T-helper 2 cell (primary cell): Measurements from ENCODE around the gene ATRX.
"Not testable (repeated sequence)": the region's sequence is repeated elsewhere in the genome, so short reads cannot be mapped to it uniquely, and the experiment has no call there.

Experiments
- DNase-seq, 5 experiments: peaks; one replicate each; pipeline versions ENCODE4 v3.0.0 to v3.0.0-alpha.2; 2012 to 2022

ATRX gene

DNA sequence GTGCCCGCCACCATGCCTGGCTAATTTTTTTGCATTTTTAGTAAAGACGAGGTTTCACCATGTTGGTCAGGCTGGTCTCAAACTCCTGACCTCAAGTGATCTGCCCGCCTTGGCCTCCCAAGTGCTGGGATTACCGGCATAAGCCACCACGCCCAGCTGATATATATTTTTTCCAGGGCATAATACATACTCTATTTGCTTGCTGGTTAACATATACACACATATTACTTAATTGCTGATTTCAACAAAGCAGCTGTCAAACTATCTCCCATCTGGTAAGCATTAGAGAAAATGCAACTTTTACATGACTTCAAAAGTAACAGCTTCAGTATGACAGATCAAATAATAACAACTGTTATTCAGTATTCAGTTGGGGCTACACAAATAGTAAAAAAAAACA is 164.6 kb downstream of the ATRX start:
- not testable (repeated sequence) for DNase-seq

- DNase-seq: no peak
These were observed 168.8 kb downstream of the ATRX start for GRCh38 chrX:77617206-77617605.

GRCh38 chrX:77603635-77604336 is 182.2 kb downstream of the ATRX start:
- no peak for DNase-seq

- no peak for DNase-seq
These were observed 188.5 kb downstream of the ATRX start for GRCh38 chrX:77597511-77597910.

GRCh38 chrX:77597090-77597489 is 188.9 kb downstream of the ATRX start:
- DNase-seq: peak in 1 of 5 experiments; percentile 2

DNA sequence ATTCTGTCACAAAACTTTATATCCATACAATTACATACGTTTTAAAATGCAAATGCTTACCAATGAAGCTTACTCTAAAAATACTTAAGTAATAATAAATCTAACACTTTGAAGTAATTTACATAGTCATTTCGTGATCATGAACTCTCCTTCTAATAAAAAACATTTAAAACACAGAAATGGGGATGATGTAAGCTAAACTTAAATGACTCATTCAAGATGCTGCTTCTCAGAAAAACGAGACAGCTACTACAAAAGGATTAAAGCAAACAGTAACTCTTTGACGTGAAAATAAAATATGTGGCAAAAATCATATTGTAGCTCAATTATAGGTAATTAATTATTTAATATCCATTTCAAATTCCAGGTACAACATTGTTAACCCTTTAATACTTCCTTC is 190.2 kb downstream of the ATRX start:
- DNase-seq: no peak

- DNase-seq: no peak
These were observed 213.7 kb downstream of the ATRX start for GRCh38 chrX:77572322-77572721.

- no peak for DNase-seq
These were observed 220.7 kb downstream of the ATRX start for GRCh38 chrX:77565278-77565677.

GRCh38 chrX:77564823-77565222 is 221.2 kb downstream of the ATRX start:
- DNase-seq: no peak

GRCh38 chrX:77561372-77561771 is 224.6 kb downstream of the ATRX start:
- no peak for DNase-seq

GRCh38 chrX:77556276-77556675 is 229.7 kb downstream of the ATRX start:
- DNase-seq: no peak

DNA sequence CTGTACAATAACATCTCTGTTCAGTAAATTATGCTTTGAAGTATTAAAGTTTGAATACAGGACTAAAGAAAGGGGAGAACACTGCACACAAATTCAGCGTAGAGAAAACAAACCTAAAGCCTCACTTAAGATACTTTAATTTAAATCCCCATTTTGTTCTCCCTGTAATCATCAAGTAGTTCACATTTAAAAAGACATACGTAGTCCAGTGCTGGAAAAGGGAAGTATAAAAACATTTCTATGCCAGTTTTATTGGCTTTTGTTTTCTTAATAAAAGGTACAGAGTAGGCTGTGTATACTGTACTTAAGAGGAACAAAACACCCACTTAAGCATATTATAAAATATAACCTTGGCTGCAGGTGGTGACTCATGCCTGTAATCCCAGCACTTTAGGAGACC is 237.3 kb downstream of the ATRX start:
- DNase-seq: no peak

GRCh38 chrX:77539778-77540177 is 246.2 kb downstream of the ATRX start:
- DNase-seq: not testable (repeated sequence)

GRCh38 chrX:77531261-77531660 is 254.8 kb downstream of the ATRX start:
- peak in 1 of 5 experiments; percentile 18 for DNase-seq

DNA sequence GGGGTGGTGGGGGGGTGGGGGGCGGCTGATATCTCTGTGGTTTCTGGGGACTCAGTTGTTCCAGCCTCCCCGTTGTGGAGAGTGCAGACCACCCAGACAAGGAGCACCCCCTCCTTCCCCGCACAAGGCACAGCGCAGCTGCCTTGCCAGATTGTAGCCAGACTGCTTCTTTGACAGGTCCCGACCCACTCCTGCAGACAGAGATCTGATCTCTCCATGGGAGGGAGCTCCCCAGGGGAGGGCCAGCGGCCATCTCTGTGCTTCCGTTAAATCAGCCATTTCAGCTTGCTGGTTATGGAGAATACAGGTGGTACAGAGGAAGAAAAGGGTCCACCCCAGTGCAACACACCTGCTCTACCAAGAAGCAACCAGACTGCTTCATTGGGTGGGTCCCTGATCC is 258.0 kb downstream of the ATRX start:
- DNase-seq: no peak

GRCh38 chrX:77527233-77528001 is 258.6 kb downstream of the ATRX start:
- DNase-seq: no peak

- DNase-seq: no peak
These were observed 266.3 kb downstream of the ATRX start for GRCh38 chrX:77519765-77520164.

GRCh38 chrX:77514177-77514576 is 271.8 kb downstream of the ATRX start:
- no peak for DNase-seq

GRCh38 chrX:77510007-77510406 is 276.0 kb downstream of the ATRX start:
- no peak for DNase-seq

DNA sequence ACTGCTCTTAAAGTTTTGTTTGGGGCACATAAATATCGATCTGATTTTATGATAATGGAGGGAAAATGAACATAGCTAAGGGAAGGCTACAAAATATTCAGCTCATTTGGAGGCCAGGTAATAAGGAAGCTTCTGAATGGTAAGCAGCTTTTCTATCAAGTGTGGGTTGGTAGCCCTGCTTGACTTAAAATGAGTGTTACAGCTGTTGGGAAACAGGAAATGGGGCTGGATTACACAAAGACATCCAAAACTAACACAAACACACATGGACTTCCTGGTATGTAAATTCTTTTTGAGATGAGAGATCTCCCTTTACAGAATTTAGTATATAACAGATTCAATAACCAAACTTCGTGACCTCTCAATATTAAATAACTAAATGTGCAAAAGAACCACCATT is 280.8 kb downstream of the ATRX start:
- no peak for DNase-seq

- DNase-seq: no peak
These were observed 283.0 kb downstream of the ATRX start for GRCh38 chrX:77502951-77503525.

DNA sequence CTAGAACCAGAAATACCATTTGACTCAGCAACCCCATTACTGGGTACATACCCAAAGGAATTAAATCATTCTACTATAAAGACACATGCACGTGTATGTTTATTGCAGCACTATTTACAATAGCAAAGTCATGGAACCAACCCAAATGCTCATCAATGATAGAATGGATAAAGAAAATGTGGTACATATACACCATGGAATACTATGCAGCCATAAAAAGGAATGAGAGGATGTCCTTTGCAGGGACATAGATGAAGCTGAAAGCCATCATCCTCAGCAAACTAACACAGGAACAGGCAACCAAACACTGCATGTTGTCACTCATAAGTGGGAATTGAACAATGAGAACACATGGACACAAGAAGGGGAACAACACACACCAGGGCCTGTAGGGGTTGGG is 285.9 kb downstream of the ATRX start:
- DNase-seq: not testable (repeated sequence)

- no peak for DNase-seq
These were observed 292.1 kb downstream of the ATRX start for GRCh38 chrX:77493677-77494553.
